ENCODE measurements around the gene TSC2. TPM values are rescaled to one million over a fixed set of nuclear protein-coding genes. Genes with fewer than 3 reads are reported as not detected.

The TSC2 gene
- total and polyA plus RNA-seq, 9 of the 15 experiments (the other 6 are each of a cell fraction or from before 2014, with no cell fraction given): 1.3 to 68.1 (median 16.6) TPM

- DNase-seq (ENCODE audit: extremely low read depth in 1 of 4, low spot score in 3 of 4) (no peak), ATAC-seq (no peak), FAIRE-seq (no peak)
- WGBS (ENCODE audit: insufficient coverage, low coverage, missing lambda C conversion rate): 91% methylated on average over 26 of the region's 26 CpGs
- H3K79me2 ChIP-seq (ENCODE audit: control insufficient read depth, insufficient read depth, low read length): no peaks in the 10 kb centered on the region
- H2AFZ ChIP-seq (ENCODE audit: low read depth, low read length): no peak overlapping the region
- peaks cover 0 to 15% of the 10 kb centered on the region in 2 experiments; a peak in 1 of 5 replicates for H3K4me1 ChIP-seq (replicated peaks in 1 of 2; ENCODE audit: control insufficient read depth in 2 of 2, insufficient read depth in 2 of 2, low read length in 2 of 2)
- no peaks in the 10 kb centered on the region for H3K9me1 ChIP-seq (ENCODE audit: control insufficient read depth, insufficient read depth, low read length)
- H3K4me3 ChIP-seq: no peak overlapping the region
- BruUV-seq (replicated peaks): no TSS peak
- no peaks in the 10 kb centered on the region for H3K27me3 ChIP-seq (ENCODE audit: control insufficient read depth in 2 of 2, insufficient read depth in 2 of 2, low read length in 2 of 2)
- ChIA-PET POLR2A (no interaction called here), CTCF (ENCODE audit: low intra/inter-chr PET ratio) (no interaction called here)
- no peak for TF ChIP-seq HIVEP1 (CRISPR knock-in tag; IDR thresholded peaks at IDR 0.05)
- H3K27ac ChIP-seq (ENCODE audit: extremely low read depth, low read depth, low read length): no peak overlapping the region
- peaks cover 41% of the 10 kb centered on the region; the same call in 2 of the 3 replicates for H3K36me3 ChIP-seq (ENCODE audit: control insufficient read depth, insufficient read depth, low read length)
- H3K9ac ChIP-seq (ENCODE audit: insufficient read depth in 1 of 2, low read depth in 2 of 2, low read length in 2 of 2): no peak overlapping the region; a peak in 1 of 4 replicates
- no peak overlapping the region for H3K4me2 ChIP-seq (ENCODE audit: insufficient read depth, low read length)
- intact Hi-C loops (cut with micrococcal nuclease): no loop called here
- H3K9me3 ChIP-seq (replicated peaks; ENCODE audit: control insufficient read depth, insufficient read depth, low read depth, low read length): no peaks in the 10 kb centered on the region
- in situ Hi-C loops (cut with MboI): no loop called here
- H4K20me1 ChIP-seq (replicated peaks; ENCODE audit: control insufficient read depth, insufficient read depth, low read length): no peaks in the 10 kb centered on the region
Observed at GRCh38 chr16:2095315-2095853, 47.6 kb downstream of the TSC2 start.

- WGBS (ENCODE audit: insufficient coverage, low coverage, missing lambda C conversion rate): 96% methylated on average over 18 of the region's 23 CpGs
- in situ Hi-C loops (cut with MboI): no loop called here
Observed at GRCh38 chr16:2095918-2096582, 48.3 kb downstream of the TSC2 start.

More at GRCh38 chr16:2095918-2096582, 48.3 kb downstream of the TSC2 start:
- no peak overlapping the region; a peak in 1 of 4 replicates for H3K9ac ChIP-seq (ENCODE audit: insufficient read depth in 1 of 2, low read depth in 2 of 2, low read length in 2 of 2)
- H3K79me2 ChIP-seq (ENCODE audit: control insufficient read depth, insufficient read depth, low read length): no peaks in the 10 kb centered on the region
- no peaks in the 10 kb centered on the region for H4K20me1 ChIP-seq (replicated peaks; ENCODE audit: control insufficient read depth, insufficient read depth, low read length)
- DNase-seq (ENCODE audit: extremely low read depth in 1 of 4, low spot score in 3 of 4): no peak
- no peaks in the 10 kb centered on the region for H3K27me3 ChIP-seq (ENCODE audit: control insufficient read depth in 2 of 2, insufficient read depth in 2 of 2, low read length in 2 of 2)
- no TSS peak for BruUV-seq (replicated peaks)
- H3K4me3 ChIP-seq: no peak overlapping the region
- CTCF ChIA-PET (ENCODE audit: low intra/inter-chr PET ratio): no interaction called here
- no peaks in the 10 kb centered on the region for H3K9me1 ChIP-seq (ENCODE audit: control insufficient read depth, insufficient read depth, low read length)
- ATAC-seq: no peak
- H3K9me3 ChIP-seq (replicated peaks; ENCODE audit: control insufficient read depth, insufficient read depth, low read depth, low read length): no peaks in the 10 kb centered on the region
- H3K4me2 ChIP-seq (ENCODE audit: insufficient read depth, low read length): no peak overlapping the region
- TF ChIP-seq NKRF (IDR thresholded peaks at IDR 0.05; ENCODE audit: borderline replicate concordance) (no peak), POLR2G (IDR thresholded peaks at IDR 0.05; ENCODE audit: low read depth, low read length) (peak; percentile 50; the same call in 1 of the 2 replicates), MTA3 (IDR thresholded peaks at IDR 0.05; ENCODE audit: borderline replicate concordance) (no peak)
- FAIRE-seq: no peak
- no peak overlapping the region for H3K27ac ChIP-seq (ENCODE audit: extremely low read depth, low read depth, low read length)
- peaks cover 0 to 15% of the 10 kb centered on the region in 2 experiments; a peak in 1 of 5 replicates for H3K4me1 ChIP-seq (replicated peaks in 1 of 2; ENCODE audit: control insufficient read depth in 2 of 2, insufficient read depth in 2 of 2, low read length in 2 of 2)
- peaks cover 36% of the 10 kb centered on the region; the same call in 2 of the 3 replicates for H3K36me3 ChIP-seq (ENCODE audit: control insufficient read depth, insufficient read depth, low read length)
- POLR2A ChIA-PET: no interaction called here
- intact Hi-C loops (cut with micrococcal nuclease): no loop called here
- no peak overlapping the region for H2AFZ ChIP-seq (ENCODE audit: low read depth, low read length)

Data from K562 (cell line).